GM13977 (cell line): ENCODE results near the gene CD27.
A peak's percentile ranks its signal among the peaks of the same experiment; 100 is the strongest.
"Not testable (repeated sequence)": the region's sequence is repeated elsewhere in the genome, so short reads cannot be mapped to it uniquely, and the experiment has no call there.

Experiments
- DNase-seq: peaks from one replicate; pipeline ENCODE4 v3.0.0; 2012; ENCODE audit warnings: low spot score
- CTCF ChIP-seq: IDR thresholded peaks from 2 replicates; pipeline ENCODE4 v1.5.1; 2012; ENCODE audit warnings: mild to moderate bottlenecking, control low read depth; ENCODE audit not compliant: insufficient read depth; ENCODE audit errors: extremely low read depth, missing control alignments
- in situ Hi-C: fragments of 300-500 bp; cut with MboI; formaldehyde crosslinking; loops from one replicate; pipeline ENCODE4 v1.12.0; 2022; ENCODE audit warnings: low sequenced_read_pairs, low pct_unique_long_range_greater_than_20kb, mixed read lengths, inconsistent platforms; ENCODE audit not compliant: unreplicated experiment

The CD27 gene

DNA sequence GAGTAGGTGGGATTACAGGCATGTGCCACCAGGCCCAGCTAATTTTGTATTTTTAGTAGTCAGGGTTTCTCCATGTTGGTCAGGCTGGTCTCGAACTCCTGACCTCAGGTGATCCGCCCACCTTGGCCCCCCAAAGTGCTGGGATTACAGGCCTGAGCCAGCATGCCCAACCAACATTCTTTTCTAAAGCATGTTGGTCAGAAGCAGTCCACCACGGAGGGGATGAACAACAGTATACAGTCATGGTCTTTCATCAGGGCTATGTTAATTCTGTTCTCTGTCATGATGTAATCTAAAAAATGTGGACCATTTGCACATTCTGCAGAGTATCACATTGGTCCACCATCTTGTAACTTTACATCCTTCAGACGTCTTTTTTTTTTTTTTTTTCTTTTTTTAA lies 44.7 kb downstream of the CD27 start:
- no peak for DNase-seq
- TF ChIP-seq CTCF, result no peak

DNA sequence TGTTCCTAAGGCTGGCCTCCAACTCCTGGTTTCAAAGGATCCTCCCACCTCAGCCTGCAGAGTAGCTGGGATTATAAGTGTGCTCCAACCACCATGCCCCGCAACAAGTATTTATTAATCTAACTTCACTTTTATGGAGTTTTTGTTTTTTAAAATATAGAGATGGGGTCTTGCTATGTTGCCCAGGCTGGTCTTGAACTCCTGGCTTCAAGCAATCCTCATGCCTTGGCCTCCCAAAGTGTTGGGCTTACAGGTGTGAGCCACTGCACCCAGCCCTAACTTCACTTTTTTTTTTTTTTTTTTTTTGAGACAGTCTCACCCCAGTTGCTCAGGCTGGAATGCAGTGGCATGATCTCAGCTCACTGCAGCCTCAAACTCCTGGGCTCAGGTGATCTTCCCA lies 45.9 kb downstream of the CD27 start:
- in situ Hi-C loops, DNase-seq: not testable (repeated sequence)

More for the DNA sequence above, 44.7 kb downstream of the CD27 start:
- in situ Hi-C loops, result no loop called here

DNA sequence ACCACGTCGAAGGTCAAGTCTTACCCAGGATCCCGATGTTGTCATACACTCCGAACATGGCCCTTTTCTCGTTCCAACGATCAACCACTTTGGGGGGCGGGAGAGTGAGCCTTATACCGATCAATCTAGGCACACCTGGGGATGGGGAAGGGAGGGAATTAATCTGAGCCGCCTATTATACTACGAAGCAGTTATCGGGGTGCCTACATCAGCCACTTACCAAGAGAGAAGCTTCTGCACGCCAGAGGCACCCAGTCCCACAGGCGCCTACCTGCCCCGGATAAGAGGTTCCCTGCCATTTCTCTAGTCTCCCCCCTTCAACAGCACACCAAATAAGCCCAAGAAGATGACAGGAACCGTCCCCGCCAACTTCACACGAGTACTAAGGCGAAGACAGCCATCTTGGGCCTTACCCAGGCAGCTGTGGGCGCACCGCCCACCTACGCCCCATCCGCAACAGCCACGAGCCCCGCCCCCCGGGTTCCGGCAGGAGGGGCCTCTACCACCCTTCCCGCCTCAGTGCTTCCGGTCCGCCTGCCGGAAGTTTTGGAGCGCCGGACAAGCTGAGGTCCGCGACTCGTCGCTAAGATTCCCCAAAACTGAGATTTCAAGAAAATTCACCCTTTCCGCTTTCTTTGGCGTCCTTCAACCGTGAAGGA lies 48.2 kb downstream of the CD27 start, which contains the start of gene MRPL51:
TSS of gene MRPL51 (minus strand) at position 425 of the 659 bp plus-strand sequence. CDS start at position 299, 126 bp downstream.
- DNase-seq, result peak; percentile 90
- in situ Hi-C loops, result no loop called here
- no peak for TF ChIP-seq CTCF

GRCh38 chr12:6493497-6494257 lies 48.9 kb downstream of the CD27 start, which contains the start of gene NCAPD2:
Gene NCAPD2, plus strand, starts transcription at chr12:6494102. Its CDS starts 997 bp downstream, at chr12:6495099.
- DNase-seq, result peak; percentile 95
- in situ Hi-C loops, result no loop called here
- no peak for TF ChIP-seq CTCF

DNA sequence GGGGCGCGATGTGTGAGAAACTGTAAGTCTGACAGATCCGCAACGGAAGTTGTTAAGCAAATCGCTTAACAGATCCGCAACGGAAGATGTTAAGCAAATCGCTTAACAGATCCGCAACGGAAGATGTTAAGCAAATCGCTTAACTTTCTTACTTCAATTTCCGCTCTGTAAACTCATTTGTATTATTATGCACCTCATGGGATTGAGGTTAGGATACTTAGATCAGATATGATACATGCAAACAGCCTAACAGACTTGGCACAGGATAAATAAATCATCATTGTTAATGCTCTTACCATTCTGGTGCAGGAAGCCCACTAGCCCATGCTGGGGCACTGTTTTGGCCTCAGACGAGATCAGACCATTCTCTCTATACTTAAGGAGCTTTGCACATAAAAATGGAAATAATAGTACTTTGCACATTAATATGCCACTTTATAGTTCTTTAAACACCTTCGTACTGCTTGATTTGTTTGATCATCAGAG lies 49.5 kb downstream of the CD27 start:
- TF ChIP-seq CTCF, result no peak
- in situ Hi-C loops, result no loop called here
- DNase-seq, result no peak

GRCh38 chr12:6494968-6495367 lies 50.2 kb downstream of the CD27 start:
- DNase-seq, result no peak
- no peak for TF ChIP-seq CTCF
- in situ Hi-C loops, result no loop called here

DNA sequence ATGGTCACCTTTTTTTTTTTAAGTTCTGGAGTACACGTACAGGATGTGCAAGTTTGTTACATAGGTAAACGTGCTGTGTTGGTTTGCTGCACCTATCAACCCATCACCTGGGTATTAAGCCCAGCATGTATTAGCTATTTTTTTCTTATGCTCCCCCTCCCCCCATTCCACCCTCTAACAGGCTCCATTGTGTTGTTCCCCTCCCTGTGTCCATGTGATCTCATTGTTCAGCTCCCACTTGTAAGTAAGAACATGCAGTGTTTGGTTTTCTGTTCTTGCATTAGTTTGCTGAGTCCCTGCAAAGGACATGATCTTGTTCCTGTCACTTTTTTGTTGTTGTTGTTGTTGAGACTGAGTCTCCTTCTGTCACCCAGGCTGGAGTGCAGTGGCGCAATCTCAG lies 52.5 kb downstream of the CD27 start:
- DNase-seq, in situ Hi-C loops: not testable (repeated sequence)
